Mesenchymal stem cell (in vitro differentiated cells and primary cell): ENCODE data around the gene ZDHHC14.

ENCODE experiments used
- DNase-seq: peaks from one replicate; pipeline ENCODE4 v3.0.0-alpha.2; 2013
- H2AFZ ChIP-seq: one replicate; pipeline ENCODE4 v1.6.1; 2013; ENCODE audit warnings: low read depth, mild to moderate bottlenecking, control low read depth, inconsistent platforms, low read length, moderate library complexity
- H2AK5ac ChIP-seq: 2 replicates; pipeline ENCODE4 v1.6.1; 2013; ENCODE audit warnings: low read length, moderate library complexity, mild to moderate bottlenecking, inconsistent platforms; ENCODE audit not compliant: severe bottlenecking
- H2BK120ac ChIP-seq: one replicate; pipeline ENCODE4 v1.6.1; 2013; ENCODE audit warnings: low read depth, mild to moderate bottlenecking, inconsistent platforms, low read length, moderate library complexity
- H2BK12ac ChIP-seq, 2 experiments: one replicate each; pipeline ENCODE4 v1.6.1; 2013; ENCODE audit warnings: inconsistent platforms in 2 of 2, low read length in 2 of 2, mild to moderate bottlenecking in 2 of 2, moderate library complexity in 2 of 2, control low read depth in 1 of 2
- H2BK15ac ChIP-seq: one replicate; pipeline ENCODE4 v1.6.1; 2013; ENCODE audit warnings: mild to moderate bottlenecking, low read depth, inconsistent platforms; ENCODE audit not compliant: poor library complexity, severe bottlenecking
- H2BK5ac ChIP-seq: 2 replicates; pipeline ENCODE4 v1.6.1; 2013; ENCODE audit warnings: low read depth, mild to moderate bottlenecking, low read length, control low read depth, inconsistent platforms; ENCODE audit not compliant: poor library complexity, severe bottlenecking
- H3K14ac ChIP-seq, 2 experiments: one replicate each; pipeline ENCODE4 v1.6.1; 2013; ENCODE audit warnings: inconsistent platforms in 2 of 2, low read length in 2 of 2, control low read depth in 1 of 2, mild to moderate bottlenecking in 1 of 2, moderate library complexity in 1 of 2
- H3K18ac ChIP-seq, 2 experiments: one replicate each; pipeline ENCODE4 v1.6.1; 2013; ENCODE audit warnings: inconsistent platforms in 2 of 2, low read length in 2 of 2, control low read depth in 1 of 2, low read depth in 1 of 2, mild to moderate bottlenecking in 1 of 2
- H3K23ac ChIP-seq, 2 experiments: one replicate each; pipeline ENCODE4 v1.6.1; 2013; ENCODE audit warnings: inconsistent platforms in 2 of 2, low read length in 2 of 2, mild to moderate bottlenecking in 2 of 2, moderate library complexity in 2 of 2, control low read depth in 1 of 2
- H3K27ac ChIP-seq: 2 replicates; pipeline ENCODE4 v1.5.1; 2013; ENCODE audit warnings: mild to moderate bottlenecking, moderate library complexity, low read length, control low read depth, inconsistent platforms; ENCODE audit not compliant: poor library complexity, severe bottlenecking
- H3K27me3 ChIP-seq, 2 experiments: 2 replicates each; pipeline versions ENCODE4 v1.6.1 to v1.7.0; 2013; ENCODE audit warnings: low read length in 2 of 2, mild to moderate bottlenecking in 2 of 2, moderate library complexity in 2 of 2, control low read depth in 1 of 2, inconsistent platforms in 1 of 2; ENCODE audit not compliant: control insufficient read depth in 1 of 2, insufficient read depth in 1 of 2
- H3K36me3 ChIP-seq, 2 experiments: 2 replicates each; pipeline versions ENCODE4 v1.6.1 to v1.7.0; 2013; ENCODE audit warnings: low read length in 2 of 2, control low read depth in 1 of 2, inconsistent platforms in 1 of 2, low read depth in 1 of 2, mild to moderate bottlenecking in 1 of 2; ENCODE audit not compliant: insufficient read depth in 2 of 2, control insufficient read depth in 1 of 2
- H3K4ac ChIP-seq, 2 experiments: one replicate each; pipeline ENCODE4 v1.6.1; 2013; ENCODE audit warnings: inconsistent platforms in 2 of 2, low read length in 2 of 2, mild to moderate bottlenecking in 2 of 2, moderate library complexity in 2 of 2, control low read depth in 1 of 2, low read depth in 1 of 2
- H3K4me1 ChIP-seq: 2 replicates; pipeline ENCODE4 v1.6.1; 2013; ENCODE audit warnings: low read depth, low read length, control low read depth; ENCODE audit not compliant: control insufficient read depth, insufficient read depth
- H3K4me2 ChIP-seq: 2 replicates; pipeline ENCODE4 v1.6.1; 2013; ENCODE audit warnings: low read length, mild to moderate bottlenecking, inconsistent platforms; ENCODE audit not compliant: poor library complexity, severe bottlenecking
- H3K4me3 ChIP-seq, 2 experiments: 2 replicates each; pipeline versions ENCODE4 v1.5.1 to v1.7.0; 2013; ENCODE audit warnings: low read length in 2 of 2, mild to moderate bottlenecking in 2 of 2, control low read depth in 1 of 2, low read depth in 1 of 2; ENCODE audit not compliant: insufficient read depth in 1 of 2
- H3K79me1 ChIP-seq: replicated peaks from 2 replicates; pipeline ENCODE4 v1.6.1; 2013; ENCODE audit warnings: mild to moderate bottlenecking, control low read depth, low read length, inconsistent platforms; ENCODE audit not compliant: poor library complexity, severe bottlenecking
- H3K9ac ChIP-seq: 2 replicates; pipeline ENCODE4 v1.7.0; 2013; ENCODE audit warnings: mild to moderate bottlenecking, low read length, moderate library complexity
- H3K9me3 ChIP-seq: 2 replicates; pipeline ENCODE4 v1.7.0; 2013; ENCODE audit warnings: mild to moderate bottlenecking, low read length; ENCODE audit not compliant: control insufficient read depth
- H4K8ac ChIP-seq: one replicate; pipeline ENCODE4 v1.6.1; 2013; ENCODE audit warnings: inconsistent platforms, mild to moderate bottlenecking, low read length, moderate library complexity
- H4K91ac ChIP-seq: one replicate; pipeline ENCODE4 v1.6.1; 2013; ENCODE audit warnings: mild to moderate bottlenecking, low read length, inconsistent platforms
- WGBS: methylation state at CpG from one replicate; pipeline ENCODE4 v1.1.7; 2013; ENCODE audit warnings: mixed read lengths; 5-methylcytosine and 5-hydroxymethylcytosine counted together

The ZDHHC14 gene

DNA sequence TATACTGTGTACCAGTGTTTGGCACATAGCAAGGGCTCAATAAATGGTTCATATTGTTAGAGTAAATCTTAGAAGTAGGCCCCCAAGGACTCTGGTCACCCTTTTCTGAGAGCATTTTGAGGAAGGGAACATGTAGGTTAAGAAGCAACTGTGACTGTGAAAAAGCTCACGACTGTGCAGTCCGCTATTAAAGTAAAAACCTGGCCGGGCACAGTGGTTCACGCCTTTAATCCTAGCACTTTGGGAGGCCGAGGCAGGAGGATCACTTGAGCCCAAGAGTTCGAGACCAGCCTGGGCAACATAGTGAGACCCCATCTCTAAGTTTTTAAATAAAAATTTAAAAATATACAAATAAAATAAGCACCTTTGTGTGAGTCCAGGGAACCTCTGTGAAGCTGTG is 5.0 kb downstream of the ZDHHC14 start:
- H3K4me2 ChIP-seq: no peak overlapping the region
- H3K4me3 ChIP-seq: no peak overlapping the region
- H3K14ac ChIP-seq: no peak overlapping the region
- H4K91ac ChIP-seq: no peak overlapping the region
- H3K4me1 ChIP-seq: peaks cover 6% of the 10 kb centered on the region
- no peak for DNase-seq
- H2BK120ac ChIP-seq: no peak overlapping the region
- no peak overlapping the region for H3K9ac ChIP-seq
- peaks cover 0 to under 1% of the 10 kb centered on the region in 2 experiments for H3K36me3 ChIP-seq
- no peak overlapping the region for H3K27ac ChIP-seq
- H3K4ac ChIP-seq: no peak overlapping the region
- 95% methylated on average over 5 of the region's 6 CpGs for WGBS
- H2BK15ac ChIP-seq: no peak overlapping the region
- H4K8ac ChIP-seq: no peak overlapping the region
- H3K18ac ChIP-seq: no peak overlapping the region
- H2BK5ac ChIP-seq: no peak overlapping the region
- H3K23ac ChIP-seq: no peak overlapping the region
- H2AFZ ChIP-seq: no peak overlapping the region
- no peak overlapping the region for H2AK5ac ChIP-seq
- H3K27me3 ChIP-seq: no peaks in the 10 kb centered on the region
- H3K9me3 ChIP-seq: peaks cover 27% of the 10 kb centered on the region
- H3K79me1 ChIP-seq: peaks cover 24% of the 10 kb centered on the region
- H2BK12ac ChIP-seq: no peak overlapping the region

DNA sequence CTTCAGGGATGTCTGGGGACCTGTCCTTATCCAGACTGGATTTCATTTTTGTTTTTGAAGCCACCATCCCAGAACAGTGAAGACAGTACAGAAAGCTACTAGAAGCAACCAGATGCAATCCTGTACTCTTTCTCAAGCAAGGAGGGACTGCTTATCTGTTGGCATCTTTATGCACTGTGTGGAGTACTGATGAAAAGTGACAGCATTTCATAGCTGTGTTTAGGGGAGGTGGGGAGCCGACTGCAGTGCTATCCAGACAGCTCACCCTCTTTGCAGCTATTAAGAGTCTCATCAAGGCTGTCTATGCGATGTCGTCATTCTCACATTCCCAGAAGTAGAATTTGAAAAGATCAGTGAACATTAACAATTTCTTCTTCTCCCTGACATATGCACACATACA is 5.5 kb downstream of the ZDHHC14 start:
- no peak overlapping the region for H2BK12ac ChIP-seq
- H4K8ac ChIP-seq: no peak overlapping the region

DNA sequence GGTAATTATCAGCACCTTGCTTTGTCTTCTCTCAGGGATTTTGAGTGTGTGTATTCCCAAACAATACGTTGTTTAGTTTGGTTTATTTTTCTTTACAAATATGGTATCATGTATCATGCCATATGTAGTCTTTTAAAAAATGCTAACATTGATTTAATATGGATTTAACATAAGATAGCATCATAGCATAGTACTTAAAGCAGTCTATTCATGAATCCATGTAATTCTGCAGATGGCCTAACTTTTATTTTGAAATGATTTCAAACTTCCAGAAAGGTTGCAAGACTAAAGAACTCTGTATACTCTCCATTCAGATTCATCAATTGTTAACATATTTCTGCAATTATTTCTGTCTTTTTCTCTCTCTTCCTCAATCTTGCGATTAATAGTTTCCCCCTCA is 7.9 kb downstream of the ZDHHC14 start:
- H3K9me3 ChIP-seq: peaks cover 41% of the 10 kb centered on the region
- no peak overlapping the region for H3K23ac ChIP-seq
- no peak overlapping the region for H4K8ac ChIP-seq
- no peak overlapping the region for H3K27ac ChIP-seq
- no peak overlapping the region for H3K14ac ChIP-seq
- no peak overlapping the region for H3K4me2 ChIP-seq
- H2BK15ac ChIP-seq: no peak overlapping the region
- H2AFZ ChIP-seq: no peak overlapping the region
- H3K27me3 ChIP-seq: no peaks in the 10 kb centered on the region
- no peak overlapping the region for H3K4me3 ChIP-seq
- H4K91ac ChIP-seq: no peak overlapping the region
- 100% methylated on average over 1 of the region's 2 CpGs for WGBS
- peaks cover 0 to 3% of the 10 kb centered on the region in 2 experiments for H3K36me3 ChIP-seq
- H2BK12ac ChIP-seq: no peak overlapping the region
- H2AK5ac ChIP-seq: no peak overlapping the region
- no peak overlapping the region for H2BK5ac ChIP-seq
- no peak overlapping the region for H2BK120ac ChIP-seq
- no peak overlapping the region for H3K4ac ChIP-seq
- H3K18ac ChIP-seq: no peak overlapping the region
- H3K4me1 ChIP-seq: no peaks in the 10 kb centered on the region
- peaks cover 26% of the 10 kb centered on the region for H3K79me1 ChIP-seq
- no peak overlapping the region for H3K9ac ChIP-seq
- DNase-seq: no peak

More for the DNA sequence above, 5.5 kb downstream of the ZDHHC14 start:
- no peak overlapping the region for H3K23ac ChIP-seq
- no peak overlapping the region for H2BK15ac ChIP-seq
- no peak overlapping the region for H2BK120ac ChIP-seq
- no peak overlapping the region for H2AFZ ChIP-seq
- H3K27ac ChIP-seq: no peak overlapping the region
- H3K4me1 ChIP-seq: peaks cover 6% of the 10 kb centered on the region
- H2BK5ac ChIP-seq: no peak overlapping the region
- no peak overlapping the region for H3K4me2 ChIP-seq
- H3K4me3 ChIP-seq: no peak overlapping the region
- H3K36me3 ChIP-seq: peaks cover 0 to 3% of the 10 kb centered on the region in 2 experiments
- 63% methylated on average over 1 of the region's 3 CpGs for WGBS
- DNase-seq: no peak
- H3K79me1 ChIP-seq: peaks cover 28% of the 10 kb centered on the region
- H3K14ac ChIP-seq: no peak overlapping the region
- H3K4ac ChIP-seq: no peak overlapping the region
- peaks cover 32% of the 10 kb centered on the region for H3K9me3 ChIP-seq
- no peak overlapping the region for H3K9ac ChIP-seq
- H3K18ac ChIP-seq: no peak overlapping the region
- H4K91ac ChIP-seq: no peak overlapping the region
- H2AK5ac ChIP-seq: no peak overlapping the region
- no peaks in the 10 kb centered on the region for H3K27me3 ChIP-seq

DNA sequence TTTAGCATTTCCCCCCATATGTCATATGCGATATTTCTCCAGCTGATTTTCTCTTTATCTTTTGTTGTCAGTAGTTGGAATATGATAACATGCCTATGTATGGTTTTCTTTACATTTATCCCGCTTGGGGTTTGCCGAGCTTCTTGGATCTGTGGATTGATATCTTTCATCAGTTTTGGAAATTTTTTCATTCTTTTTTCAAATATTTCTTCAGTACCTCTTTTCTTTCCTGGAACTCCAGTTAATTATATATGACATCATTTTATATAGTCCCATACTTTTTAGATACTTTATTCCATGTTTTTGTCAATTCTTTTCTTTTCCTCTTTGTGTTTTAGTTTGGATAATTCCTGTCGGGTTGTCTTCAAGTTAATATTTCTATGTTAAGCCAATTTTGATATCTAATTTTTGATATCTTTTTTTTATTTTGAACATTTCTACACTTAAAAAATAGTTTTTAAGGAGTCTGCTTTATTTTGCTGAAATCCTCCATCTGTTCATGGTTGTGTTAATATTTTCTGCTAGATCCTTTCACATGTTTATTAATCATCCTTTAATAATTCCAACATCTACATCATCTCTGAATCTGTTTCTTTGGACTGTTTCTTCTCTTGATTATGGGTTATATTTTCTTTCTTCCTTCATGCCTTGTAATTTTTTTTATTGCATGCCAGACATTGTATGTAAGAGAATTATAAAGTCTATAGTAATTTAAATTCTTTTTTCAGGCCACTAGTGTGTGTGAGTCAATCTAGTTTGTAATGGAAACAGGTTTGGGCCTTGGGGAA is 9.5 kb downstream of the ZDHHC14 start:
- no CpG with 5 or more reads among the region's 4 CpGs for WGBS
- Histone ChIP-seq H3K9me3 (peaks cover 41% of the 10 kb centered on the region), H4K8ac (no peak overlapping the region), H3K4me3 (no peak overlapping the region), H3K27me3 (no peaks in the 10 kb centered on the region), H3K4ac (no peak overlapping the region), H3K36me3 (peaks cover 0 to 7% of the 10 kb centered on the region in 2 experiments), H2AK5ac (no peak overlapping the region), H2BK5ac (no peak overlapping the region), H4K91ac (no peak overlapping the region), H2BK12ac (no peak overlapping the region), H3K4me2 (no peak overlapping the region), H3K23ac (no peak overlapping the region), H3K14ac (no peak overlapping the region), H3K9ac (no peak overlapping the region), H3K79me1 (peaks cover 31% of the 10 kb centered on the region), H2BK120ac (no peak overlapping the region), H3K4me1 (no peaks in the 10 kb centered on the region), H3K27ac (no peak overlapping the region), H2BK15ac (no peak overlapping the region), H2AFZ (no peak overlapping the region), H3K18ac (no peak overlapping the region)
- no peak for DNase-seq
